GM10266 (cell line): ENCODE measurements around the gene ROBO1.

Source experiments
- DNase-seq: peaks from one replicate; pipeline ENCODE4 v3.0.0; 2012; ENCODE audit errors: extremely low spot score
- CTCF ChIP-seq: IDR thresholded peaks from 2 replicates; pipeline ENCODE4 v1.5.1; 2012; ENCODE audit warnings: mild to moderate bottlenecking, low read depth; ENCODE audit not compliant: control insufficient read depth, insufficient read depth; ENCODE audit errors: missing control alignments

ROBO1 gene

GRCh38 chr3:79056498-79056897, 711.3 kb downstream of the ROBO1 start:
- DNase-seq: no peak
- TF ChIP-seq CTCF: no peak

- no peak for TF ChIP-seq CTCF
- no peak for DNase-seq
Observed at GRCh38 chr3:79052054-79052681, 715.6 kb downstream of the ROBO1 start.

- TF ChIP-seq CTCF: no peak
- no peak for DNase-seq
Observed at GRCh38 chr3:79047581-79047980, 720.2 kb downstream of the ROBO1 start.

GRCh38 chr3:79041621-79042020, 726.2 kb downstream of the ROBO1 start:
- no peak for TF ChIP-seq CTCF
- DNase-seq: no peak

- DNase-seq: no peak
- TF ChIP-seq CTCF: no peak
Observed at GRCh38 chr3:79040701-79041100, 727.1 kb downstream of the ROBO1 start.

- DNase-seq: no peak
- TF ChIP-seq CTCF: no peak
Observed at GRCh38 chr3:79040091-79040490, 727.7 kb downstream of the ROBO1 start.

- TF ChIP-seq CTCF: no peak
- DNase-seq: no peak
Observed at GRCh38 chr3:79039192-79039591, 728.6 kb downstream of the ROBO1 start.
